Right lung (tissue), 5 donors: ENCODE results near the gene PRDM15. TPM values are rescaled to one million over a fixed set of nuclear protein-coding genes. Genes with fewer than 3 reads are reported as not detected.

Source experiments
- DNase-seq, 2 donors: peaks; one replicate each; pipeline ENCODE4 v3.0.0-alpha.2; 2013
- polyA plus RNA-seq, 5 donors: library from polyadenylated mRNA; unstranded; fragments of 120-200 nt; gene quantifications; one replicate each; pipeline versions ENCODE4 v1.2.1 to v1.2.3, GENCODE V29; 2013; ENCODE audit warnings: inconsistent platforms in 1 of 5, low replicate concordance in 1 of 5; ENCODE audit not compliant: insufficient read length in 5 of 5, insufficient read depth in 1 of 5

The PRDM15 gene
- polyA plus RNA-seq, 5 donors, result 5.5 to 7.4 (median 6.4) TPM

DNA sequence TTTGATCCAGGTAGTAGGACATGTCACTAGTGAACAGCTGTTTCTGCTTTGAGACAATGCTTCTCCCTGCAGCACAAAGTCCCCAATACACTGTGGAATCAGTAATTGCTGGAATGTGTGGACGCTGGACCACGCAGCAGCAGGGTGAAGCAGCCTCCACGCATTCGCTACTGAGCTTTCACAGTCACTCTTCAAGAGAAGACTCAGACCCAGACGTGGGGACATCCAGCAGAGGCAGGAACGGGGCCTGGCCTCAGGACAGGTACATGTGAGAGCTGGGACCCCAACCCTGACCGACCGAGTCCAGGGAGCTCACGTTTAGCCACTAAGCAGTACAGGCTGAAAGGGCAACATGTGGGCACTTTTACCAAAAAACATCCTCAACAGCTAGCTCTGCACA lies 34.1 kb upstream of the PRDM15 start:
- no peak for DNase-seq

- DNase-seq, result no peak
These were observed 29.7 kb upstream of the PRDM15 start for GRCh38 chr21:41908829-41909228.

DNA sequence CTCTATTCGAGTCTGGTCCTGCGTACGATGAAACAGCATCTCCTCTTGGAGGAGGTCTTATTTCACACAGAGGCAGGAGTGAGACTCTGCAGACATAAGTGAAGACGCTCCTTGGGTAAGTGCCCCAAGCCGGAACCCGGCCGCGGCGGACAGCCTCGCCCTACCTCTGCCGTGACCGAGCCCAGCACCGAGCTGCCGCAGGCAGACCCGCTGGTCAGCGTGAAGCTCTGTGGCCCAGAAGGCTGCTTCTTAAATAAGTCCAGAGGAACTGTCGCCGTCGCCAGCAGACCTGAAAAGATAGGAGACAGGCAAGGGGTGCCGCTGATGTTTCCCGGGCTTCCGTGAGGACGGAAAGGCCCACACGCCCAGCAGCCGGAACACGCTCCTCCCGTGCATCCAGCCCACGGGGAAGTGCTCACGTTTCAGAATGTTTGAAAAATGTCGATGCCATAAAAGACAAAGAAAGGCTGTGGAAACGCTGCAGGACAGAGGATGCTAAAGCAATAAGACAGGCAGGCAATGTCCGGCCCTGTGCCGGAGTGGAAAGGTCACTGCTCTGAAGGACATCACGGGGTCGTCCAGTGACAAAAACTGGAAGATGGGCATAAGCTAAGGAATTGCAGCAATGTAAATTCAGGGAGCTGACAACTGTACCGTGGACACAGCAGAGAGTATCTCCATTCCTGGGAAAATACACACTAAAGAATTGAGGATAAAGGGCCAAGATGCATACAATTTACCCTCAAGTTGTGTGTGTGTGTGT lies 28.5 kb upstream of the PRDM15 start:
- DNase-seq, result no peak

- no peak for DNase-seq
These were observed 27.6 kb upstream of the PRDM15 start for GRCh38 chr21:41906770-41907169.

- no peak for DNase-seq
These were observed 24.6 kb upstream of the PRDM15 start for GRCh38 chr21:41903559-41904351.

- no peak for DNase-seq
These were observed 23.8 kb upstream of the PRDM15 start for GRCh38 chr21:41902946-41903345.

DNA sequence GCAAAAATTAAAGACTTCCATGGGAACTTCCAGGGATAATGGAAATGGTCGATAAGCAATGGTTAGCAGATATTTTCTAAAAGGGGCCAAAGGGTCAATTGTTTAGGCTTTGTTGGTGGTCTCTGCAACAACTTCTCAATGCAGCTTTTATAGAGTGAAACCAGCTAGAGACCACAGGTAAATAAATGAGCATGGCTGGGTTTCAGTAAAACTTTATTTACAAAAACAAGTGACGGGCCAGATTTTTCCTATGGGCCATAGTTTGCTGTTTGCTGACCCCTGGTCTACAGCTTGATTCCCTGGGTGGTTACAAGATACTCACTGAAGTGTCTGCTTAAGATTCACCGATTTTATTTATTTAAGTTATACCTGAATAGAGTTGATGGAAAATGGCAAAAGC lies 22.6 kb upstream of the PRDM15 start:
- DNase-seq, result no peak

DNA sequence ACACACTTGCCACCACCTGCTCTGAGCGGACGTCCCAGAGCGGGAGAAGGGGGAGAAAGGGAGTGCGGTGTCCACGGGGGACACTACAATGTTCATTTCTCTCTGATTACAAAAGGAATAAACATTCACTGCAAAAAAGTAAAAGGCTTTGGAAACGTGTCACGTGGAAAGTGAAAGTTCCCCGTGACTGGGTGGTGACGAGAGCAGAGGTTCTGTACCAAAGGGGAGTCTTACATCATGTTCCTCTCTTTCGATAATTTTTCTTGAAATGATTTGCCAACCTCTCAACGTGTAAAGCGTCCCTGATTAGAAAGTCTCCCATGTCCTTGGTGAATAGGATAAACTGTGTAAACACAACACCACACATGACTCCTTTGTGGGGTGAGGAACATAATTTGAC lies 22.0 kb upstream of the PRDM15 start:
- no peak for DNase-seq

GRCh38 chr21:41900401-41900800 lies 21.3 kb upstream of the PRDM15 start:
- no peak for DNase-seq

- no peak for DNase-seq
These were observed 20.5 kb upstream of the PRDM15 start for GRCh38 chr21:41899426-41900202.

DNA sequence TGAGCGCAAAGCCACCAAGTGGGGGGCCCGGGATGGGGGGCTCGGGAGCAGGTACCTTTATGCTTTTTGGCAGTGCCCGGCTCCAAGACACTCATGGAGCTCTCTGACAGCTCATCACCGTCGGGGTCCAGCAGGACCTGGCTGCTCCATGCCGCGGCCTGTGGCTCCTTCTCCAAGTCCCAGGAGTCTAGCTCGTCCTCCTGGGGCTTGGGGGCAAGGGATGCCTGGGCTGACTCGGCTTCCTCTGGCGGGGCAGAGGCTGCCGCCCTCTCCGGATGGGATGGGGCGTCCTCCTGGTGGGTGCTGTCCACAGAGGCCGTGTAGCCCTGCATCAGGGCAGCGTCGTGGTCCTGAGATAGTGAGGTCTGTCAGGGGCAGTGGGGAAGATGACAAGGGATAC lies 19.9 kb upstream of the PRDM15 start:
- no peak for DNase-seq

- DNase-seq, result no peak
These were observed 18.6 kb upstream of the PRDM15 start for GRCh38 chr21:41897700-41898099.

DNA sequence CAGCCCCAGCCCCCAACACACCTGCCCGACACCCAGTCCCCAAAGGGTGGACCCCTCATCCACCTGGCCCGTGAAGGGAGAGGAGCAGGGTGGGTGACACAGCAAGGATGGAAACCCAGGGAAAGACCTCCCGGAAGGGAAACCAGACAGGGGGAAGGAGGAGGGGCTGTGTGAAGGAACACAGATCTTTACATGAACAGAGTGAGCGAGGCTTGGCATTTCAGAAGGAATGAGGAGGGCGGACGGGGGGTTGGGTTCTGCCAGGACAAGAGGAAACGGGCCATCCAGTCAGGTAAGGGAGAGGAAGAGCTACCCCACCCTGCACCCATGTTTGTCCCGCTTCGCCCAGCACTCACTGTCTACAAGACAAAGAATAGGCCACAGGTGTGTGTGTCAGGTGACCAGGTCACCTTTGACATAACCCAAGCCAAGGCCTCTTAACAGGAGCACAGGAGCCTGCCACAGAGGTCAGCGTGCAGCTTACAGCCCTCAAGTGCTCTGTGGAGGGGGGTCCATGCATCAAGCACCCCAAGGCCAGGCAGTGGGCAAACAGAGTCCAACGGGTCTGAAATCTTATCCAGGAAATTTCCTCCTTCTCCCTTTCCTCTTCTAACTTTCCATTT lies 18.0 kb upstream of the PRDM15 start:
- DNase-seq, result no peak

DNA sequence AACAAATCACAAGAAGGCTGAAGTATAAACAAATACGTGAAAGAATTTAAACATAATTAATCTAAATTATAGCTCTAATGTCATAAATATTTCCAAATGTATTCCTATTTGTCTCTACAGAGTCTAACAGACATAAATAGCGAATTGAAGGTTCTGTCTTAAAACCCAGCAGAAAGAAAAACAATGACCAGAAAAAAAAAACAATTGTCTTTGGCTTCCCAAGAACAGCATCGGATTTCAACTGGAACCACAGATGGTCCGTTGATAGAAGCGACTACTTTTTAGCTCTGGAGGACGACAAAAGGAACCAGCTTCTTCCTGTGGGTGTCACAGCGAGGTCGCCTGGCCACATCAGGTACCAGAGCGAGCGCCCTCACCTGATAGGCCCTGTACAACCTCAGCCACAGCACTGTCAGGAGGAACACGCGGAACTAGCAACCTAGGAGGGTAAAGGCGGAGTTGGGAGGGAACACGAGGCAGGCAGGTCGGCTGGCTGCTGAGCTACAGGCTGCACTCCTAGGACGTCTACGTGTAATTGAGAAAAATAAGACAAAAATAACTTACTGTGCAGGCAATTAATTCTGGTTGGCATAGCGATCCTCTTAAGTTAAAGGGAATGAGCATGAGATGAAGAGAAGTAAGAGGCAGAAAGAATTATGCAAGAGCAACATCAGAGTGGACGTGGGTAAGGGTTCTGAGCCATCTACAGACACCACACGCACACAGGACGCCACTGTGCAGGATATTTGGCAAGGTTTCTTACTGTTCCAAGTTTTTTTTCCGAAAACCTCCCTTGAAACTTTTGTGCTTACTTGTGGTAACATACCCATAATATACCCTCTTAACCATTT lies 16.7 kb upstream of the PRDM15 start:
- DNase-seq, result no peak

DNA sequence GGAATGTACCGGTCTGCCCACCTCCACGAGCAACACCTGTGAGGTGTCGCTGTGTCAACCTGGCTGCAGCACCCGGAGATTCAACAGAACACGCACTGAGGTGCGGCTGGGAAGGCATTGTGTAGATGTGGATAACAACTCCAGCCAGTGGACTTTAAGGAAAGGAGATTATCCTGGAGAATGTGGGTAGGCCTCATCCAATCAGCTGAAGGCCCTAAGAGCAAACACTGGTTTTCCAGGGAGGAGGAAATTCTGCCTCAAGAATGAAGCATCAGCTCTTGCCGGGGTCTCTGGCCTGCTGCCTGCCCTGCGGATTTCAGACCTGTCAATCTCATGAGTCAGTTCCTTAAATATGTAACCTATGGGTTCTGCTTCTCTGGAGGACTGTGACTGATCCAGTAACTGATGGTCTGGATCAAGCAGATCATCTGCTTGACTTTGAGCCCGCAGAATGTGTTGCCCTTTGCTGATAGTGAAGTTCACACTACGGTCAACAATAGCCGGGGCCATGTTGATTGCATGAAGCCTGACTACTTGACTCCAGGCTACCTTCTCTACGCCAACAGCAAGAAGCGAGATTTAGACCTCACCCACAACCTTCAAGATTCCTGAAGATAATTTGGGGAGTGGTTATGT lies 15.9 kb upstream of the PRDM15 start:
- DNase-seq, result no peak

GRCh38 chr21:41894511-41894910 lies 15.4 kb upstream of the PRDM15 start:
- no peak for DNase-seq

- no peak for DNase-seq
These were observed 13.6 kb upstream of the PRDM15 start for GRCh38 chr21:41892726-41893125.

- no peak for DNase-seq
These were observed 12.0 kb upstream of the PRDM15 start for GRCh38 chr21:41891132-41891531.

DNA sequence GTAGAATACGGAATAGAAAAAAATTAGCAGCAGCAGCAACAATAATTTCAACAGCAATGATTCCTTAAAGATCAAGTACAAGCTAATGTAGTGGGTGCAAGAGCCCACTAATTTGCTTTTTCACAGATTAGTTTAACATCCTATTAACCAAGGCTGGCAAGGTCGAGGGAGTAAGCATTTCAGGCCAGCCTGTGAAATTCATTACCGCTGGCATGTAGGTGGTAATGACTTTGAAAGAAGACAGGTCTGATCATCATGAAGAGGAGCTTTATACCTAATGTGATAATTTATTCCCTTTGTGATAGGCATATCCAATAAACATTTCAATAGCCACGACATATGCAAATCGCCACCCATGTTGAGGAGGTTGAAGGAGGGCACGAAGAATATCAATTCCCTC lies 11.2 kb upstream of the PRDM15 start:
- DNase-seq, result no peak

GRCh38 chr21:41888749-41889376 lies 9.7 kb upstream of the PRDM15 start:
- DNase-seq, result no peak
